ENCODE measurements around the gene F11R.
"Not testable (repeated sequence)": the region's sequence is repeated elsewhere in the genome, so short reads cannot be mapped to it uniquely, and the experiment has no call there.

F11R gene

DNA sequence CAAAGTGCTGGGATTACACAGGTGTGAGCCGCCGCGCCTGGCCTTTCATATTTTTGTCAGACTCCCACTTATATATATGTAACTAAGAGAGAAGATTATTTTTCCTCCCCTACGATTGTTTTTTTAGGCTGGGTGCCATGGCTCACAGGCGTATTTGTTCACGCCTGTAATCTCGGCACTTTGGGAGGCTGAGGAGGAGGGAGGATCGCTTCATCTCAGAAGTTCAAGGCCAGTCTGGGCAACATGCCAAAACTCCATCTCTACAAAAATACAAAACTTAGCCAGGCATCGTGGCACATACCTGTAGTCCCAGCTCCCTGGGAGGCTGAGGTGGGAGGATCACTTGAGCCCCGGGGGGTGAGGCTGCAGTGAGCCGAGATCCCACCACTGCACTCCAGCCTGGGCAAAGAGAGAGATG, 42.4 kb downstream of the F11R start:
- DNase-seq (ENCODE audit: low read depth in 1 of 2, low spot score in 1 of 2), result no peak

DNA sequence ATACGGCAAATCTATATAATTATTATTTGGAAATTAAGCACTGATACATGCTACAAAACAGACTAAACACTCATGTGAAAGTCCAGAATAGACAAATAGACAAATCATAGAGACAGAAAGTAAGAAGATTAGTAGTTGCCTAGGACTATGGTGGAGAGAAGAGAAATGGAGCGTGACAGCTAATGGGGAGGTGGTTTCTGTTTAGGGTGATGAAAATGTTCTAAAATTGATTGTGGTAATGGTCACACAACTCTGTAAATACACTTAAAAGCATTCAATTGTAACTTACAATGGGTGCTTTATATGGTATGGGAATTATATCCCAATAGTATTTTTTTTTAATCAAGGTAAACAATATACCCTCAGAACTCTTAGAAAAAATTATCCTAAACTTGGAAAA, 45.9 kb downstream of the F11R start:
- no peak for DNase-seq (ENCODE audit: low read depth in 1 of 2, low spot score in 1 of 2)

DNA sequence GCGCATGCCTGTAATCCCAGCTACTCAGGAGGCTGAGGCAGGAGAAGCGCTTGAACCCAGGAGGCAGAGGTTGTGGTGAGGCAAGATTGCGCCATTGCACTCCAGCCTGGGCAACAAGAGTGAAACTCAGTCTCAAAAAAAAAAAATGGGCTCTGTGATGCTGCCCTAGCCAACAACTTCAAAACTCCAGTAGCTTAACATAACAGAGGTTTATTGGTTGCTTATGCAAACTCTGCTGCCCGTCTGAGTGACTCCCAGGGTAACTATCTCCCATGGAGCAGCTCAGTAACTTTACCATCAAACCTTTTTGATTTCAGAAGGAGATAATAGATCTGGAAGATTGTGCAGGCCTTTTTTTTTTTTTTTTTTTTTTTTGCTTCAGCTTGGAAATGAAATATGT, 47.5 kb downstream of the F11R start:
- DNase-seq (ENCODE audit: low read depth in 1 of 2, low spot score in 1 of 2), result no peak

DNA sequence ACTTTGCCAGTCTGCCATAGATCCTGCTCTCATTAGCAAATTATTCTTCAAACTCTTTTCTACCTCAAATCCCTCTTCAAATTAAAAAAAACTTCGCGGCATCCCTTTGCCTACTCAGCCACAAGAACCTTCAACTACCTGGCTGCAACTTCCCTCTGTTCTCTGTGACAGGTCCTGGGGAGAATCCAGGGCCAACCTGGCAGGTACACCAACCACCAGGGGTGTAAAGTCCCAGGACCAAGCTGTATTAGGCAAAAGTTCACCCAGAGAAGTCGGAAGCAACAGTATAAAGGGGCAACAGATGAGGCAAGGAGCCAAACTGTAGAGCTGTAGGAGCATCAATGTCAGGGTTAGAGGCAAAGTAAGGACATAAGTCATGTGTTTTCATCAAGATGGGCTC, 48.0 kb downstream of the F11R start:
- DNase-seq (ENCODE audit: low read depth in 1 of 2, low spot score in 1 of 2), result no peak

DNA sequence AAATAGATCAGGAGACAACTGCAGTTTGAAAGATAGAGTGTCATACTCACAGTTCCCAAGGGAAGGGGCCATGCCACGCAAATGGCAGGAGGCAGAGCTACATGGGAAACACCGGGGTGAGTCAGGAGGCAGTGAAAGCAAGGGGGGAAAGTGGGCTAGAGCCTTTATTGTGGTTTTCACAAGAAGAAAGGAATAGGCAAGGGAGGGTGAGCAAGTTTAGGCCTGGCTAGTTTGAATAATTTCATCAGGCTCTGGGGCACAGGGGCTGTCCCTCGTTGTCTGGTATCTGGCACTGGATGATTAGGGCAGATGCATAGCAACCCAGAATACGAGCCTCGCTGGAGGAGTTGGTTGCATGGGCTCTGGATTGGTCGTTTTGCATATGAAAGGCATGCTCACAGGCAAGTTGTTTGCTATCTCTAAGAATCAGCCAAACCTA, 49.3 kb downstream of the F11R start:
- no peak for DNase-seq (ENCODE audit: low read depth in 1 of 2, low spot score in 1 of 2)

DNA sequence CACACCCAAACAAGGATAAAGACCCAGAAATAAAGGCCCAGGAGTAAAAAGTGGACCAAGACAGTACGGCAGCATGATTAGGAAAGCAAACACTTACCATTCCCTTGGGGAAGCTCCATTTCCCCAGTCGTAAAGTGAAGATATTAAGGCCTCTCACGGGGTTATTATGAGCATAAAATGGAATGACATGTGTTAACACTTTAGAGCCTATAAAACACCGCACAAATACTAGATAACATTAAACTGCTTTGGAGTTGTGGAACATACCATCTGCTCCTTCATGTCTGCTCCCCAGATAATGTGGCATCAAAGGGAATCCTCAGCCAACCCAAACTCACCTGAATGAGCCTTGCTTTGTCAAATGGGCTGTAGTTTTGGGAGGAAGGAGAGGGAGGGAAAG, 57.4 kb downstream of the F11R start:
- no peak for DNase-seq (ENCODE audit: low read depth in 1 of 2, low spot score in 1 of 2)

DNA sequence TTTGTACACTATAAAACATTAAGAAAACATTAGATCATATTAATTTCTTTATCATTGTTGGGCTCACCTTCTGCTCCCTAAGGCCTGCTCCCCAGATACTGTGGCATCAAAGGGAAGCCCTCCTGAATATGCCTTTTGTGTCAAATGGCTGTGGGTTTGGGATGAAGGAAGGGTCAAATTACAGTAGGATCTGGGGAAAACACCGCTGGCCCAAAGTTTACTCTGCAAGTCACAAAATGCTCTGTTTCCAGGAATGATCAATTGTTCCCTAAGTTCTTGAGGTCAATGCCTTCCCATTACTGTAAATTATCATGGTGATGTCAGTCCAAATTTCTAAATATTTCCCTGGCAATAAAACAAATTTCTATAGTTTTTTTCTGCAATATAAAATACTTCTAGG, 59.5 kb downstream of the F11R start:
- no peak for DNase-seq (ENCODE audit: low read depth in 1 of 2, low spot score in 1 of 2)

DNA sequence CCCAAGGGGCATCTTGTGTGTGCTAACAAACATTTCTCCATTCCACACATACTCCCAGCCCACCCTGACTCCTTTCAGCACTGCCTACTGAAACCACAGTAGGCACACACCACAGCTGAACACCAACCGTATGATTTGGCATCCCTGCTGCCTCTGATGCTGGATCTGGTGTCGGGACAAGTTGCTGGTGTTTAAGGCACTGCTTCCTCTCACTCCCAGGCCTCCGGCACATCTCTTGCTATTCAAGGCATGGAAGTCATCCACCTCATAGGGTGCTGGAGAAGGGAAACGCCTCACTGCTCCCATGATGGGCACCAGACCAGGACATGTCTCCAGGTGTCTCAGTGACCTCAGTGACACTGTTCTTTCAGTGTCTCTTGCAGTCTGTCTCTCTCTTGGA, 64.0 kb downstream of the F11R start:
- no peak for DNase-seq (ENCODE audit: low read depth in 1 of 2, low spot score in 1 of 2)

DNA sequence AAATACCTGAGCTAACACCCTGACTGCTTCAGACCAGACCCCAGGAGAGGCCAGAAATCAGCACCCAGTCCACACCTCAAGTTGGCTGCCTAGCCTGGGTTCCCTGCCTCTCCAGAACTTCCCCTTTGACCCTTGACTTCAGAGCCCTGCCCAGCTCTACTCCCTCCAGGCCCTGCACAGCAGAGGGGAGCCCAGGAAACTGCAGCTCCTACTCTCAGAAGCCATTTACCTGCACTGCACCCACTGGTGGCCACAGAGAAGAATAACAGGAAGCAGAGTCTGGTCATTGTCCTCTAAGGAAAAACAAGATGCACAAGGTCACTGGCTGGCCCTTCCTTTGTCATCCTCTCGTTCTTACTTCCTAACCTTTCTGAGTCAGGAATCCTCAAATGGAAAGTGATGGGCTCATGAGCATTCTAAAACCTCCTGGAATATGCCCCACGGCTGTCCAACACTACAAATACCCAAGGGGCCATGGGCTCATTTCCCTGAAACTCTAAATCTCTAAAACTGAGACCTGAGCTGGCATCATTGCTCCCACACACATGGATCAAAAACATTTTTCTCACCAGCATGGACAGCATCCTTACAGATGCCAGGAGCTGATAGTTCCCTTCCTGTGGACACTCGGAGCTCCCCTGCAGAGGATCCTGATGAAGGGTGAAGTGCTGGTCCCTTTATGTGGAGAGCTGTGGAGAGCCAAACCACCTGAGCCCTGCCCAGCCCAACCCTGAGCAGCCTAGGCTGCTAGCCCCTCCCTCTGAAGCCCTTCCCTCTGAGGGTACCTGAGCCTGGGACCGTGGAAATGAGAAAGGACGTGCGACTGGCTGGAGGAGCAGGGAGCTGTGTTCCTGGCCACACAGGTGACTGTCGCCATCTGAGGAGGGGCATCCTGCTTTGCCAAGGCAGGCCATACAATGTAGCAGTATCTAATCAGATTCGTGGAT, 66.5 kb downstream of the F11R start, which contains the start of gene ITLN2:
ITLN2 (minus strand) TSS at position 652 of the 947 bp plus-strand sequence; CDS start at position 584, 68 bp downstream.
- peak in 1 of 2 donors; percentile 11 for DNase-seq (ENCODE audit: low read depth in 1 of 2, low spot score in 1 of 2)

DNA sequence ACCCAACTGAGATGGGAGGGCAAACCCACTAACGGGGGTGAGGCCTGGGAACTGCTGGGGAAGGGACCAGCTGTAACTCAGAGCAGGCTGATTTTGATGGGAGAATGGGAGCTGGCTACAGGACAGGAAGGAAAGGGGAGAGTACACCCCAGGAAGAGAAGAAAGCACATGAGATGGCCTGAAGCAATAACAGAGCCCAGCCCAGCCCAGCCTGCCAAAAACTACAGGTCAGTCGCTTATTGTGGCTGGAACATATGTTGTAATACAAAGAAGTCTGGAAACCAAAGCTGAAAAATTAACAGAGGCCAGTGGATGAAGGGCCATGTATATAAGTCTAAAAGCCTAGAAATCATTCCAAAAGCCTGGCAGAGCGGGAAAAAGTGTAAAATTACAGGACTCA, 67.9 kb downstream of the F11R start:
- no peak for DNase-seq (ENCODE audit: low read depth in 1 of 2, low spot score in 1 of 2)

DNA sequence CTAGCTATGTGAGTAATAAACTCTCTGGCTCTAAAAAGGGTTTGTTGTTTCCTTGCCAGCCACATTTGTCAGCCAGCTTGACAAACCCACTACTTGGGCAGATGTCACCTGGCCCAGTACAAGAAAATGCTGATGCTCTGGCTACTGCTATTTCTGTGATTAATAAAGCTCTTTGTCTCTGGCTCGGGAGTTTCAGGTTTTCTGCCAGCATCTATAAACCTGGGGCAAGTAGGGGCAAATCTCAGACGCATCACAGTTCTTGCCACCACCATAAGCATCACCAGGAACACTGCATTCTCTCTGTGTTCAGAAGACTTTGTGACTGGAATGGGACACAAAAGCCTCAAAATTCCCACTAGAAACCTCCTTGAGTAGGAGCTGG, 68.8 kb downstream of the F11R start:
- no peak for DNase-seq (ENCODE audit: low read depth in 1 of 2, low spot score in 1 of 2)

DNA sequence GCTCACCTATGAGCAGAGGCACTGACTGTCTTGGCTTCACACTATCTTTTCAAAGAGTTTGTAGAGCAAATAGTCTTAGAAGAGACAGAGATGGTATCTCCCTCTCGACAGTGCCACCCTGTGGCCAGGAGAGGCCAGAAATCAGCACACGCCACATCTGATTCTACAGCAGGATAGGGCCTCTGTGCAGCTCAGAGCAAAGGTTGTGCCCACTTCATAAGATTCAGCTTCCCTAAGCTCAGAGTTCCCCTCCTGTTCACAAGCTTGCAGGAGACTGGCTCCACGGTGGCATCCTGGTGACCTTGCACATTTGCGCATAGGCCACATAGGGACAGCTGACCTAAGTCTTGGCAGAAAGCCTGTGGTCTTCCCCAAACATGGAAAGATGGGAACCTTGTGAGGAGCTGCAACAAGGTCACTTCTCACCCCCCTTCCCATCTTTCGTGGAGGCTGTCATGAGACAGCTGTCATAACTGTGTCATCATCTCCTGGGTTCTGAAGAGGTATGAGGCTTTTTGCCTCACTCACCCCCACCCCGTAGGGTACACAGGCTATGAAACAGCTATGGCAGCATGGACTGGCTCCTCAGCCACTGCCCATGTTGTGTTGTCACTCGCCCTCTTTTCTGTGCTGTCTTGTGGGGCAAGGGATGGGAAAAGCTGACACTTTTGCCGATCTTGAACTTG, 69.4 kb downstream of the F11R start:
- peak; percentile 37 to 40 for DNase-seq (ENCODE audit: low read depth in 1 of 2, low spot score in 1 of 2)

DNA sequence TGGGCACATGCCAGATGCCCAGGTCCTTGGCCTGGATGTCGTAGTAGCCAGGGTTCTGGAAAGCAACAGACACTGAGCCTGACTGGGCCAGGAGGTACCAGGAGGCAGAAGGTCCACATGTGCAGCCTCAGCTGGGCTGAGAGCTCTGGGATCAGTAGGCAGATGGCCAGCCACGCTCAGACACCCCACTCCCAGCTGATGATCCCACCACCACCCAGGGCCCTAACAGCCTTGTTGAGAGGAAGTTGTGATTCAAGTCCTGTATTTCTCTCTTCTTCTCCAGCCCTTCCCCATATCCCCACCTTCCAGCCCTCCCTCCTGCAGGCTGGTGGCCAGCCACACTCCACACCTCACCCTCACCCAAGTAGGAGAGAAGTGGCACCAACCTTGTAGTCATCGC, 70.3 kb downstream of the F11R start:
- DNase-seq (ENCODE audit: low read depth in 1 of 2, low spot score in 1 of 2), result no peak

DNA sequence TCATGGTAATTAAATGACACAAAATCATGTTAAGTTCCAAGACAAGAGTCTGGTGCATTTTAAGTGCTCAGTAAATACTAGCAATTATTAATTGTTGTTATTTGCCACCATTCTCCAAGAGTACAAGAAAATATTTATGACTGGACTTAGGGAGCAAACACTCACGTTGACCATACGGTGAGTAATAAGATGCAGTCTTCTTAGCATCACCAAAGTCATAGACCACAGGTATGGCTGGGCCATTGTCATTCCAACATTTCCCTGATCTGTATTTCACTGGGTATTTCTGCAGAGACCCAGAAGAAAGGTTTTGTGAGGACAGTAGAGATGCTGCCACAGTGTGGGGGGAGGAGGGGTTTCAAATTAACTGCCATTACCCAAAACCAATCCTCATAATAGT, 71.1 kb downstream of the F11R start:
- DNase-seq (ENCODE audit: low read depth in 1 of 2, low spot score in 1 of 2), result no peak

DNA sequence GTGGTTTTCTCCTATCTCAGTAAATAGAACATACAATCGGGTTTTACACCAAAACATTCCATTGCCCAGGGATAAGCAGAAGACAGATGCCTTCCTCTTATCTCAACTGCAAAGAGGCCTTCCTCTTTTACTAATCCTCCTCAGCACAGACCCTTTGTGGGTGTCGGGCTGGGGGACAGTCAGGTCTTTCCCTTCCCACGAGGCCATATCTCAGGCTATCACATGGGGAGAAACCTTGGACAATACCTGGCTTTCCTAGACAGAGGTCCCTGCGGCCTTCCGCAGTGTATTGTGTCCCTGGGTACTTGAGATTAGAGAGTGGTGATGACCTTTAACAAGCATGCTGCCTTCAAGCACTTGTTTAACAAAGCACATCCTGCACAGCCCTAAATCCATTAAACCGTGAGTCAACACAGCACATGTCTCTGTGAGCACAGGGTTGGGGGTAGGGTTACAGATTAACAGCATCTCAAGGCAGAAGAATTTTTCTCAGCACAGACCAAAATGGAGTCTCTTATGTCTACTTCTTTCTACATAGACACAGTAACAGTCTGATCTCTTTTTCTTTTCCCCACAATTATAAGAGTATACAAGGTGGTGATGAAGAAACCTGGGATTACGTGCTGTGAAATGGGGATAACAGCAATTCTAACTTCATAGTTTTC, 71.6 kb downstream of the F11R start:
- DNase-seq (ENCODE audit: low read depth in 1 of 2, low spot score in 1 of 2), result not testable (repeated sequence)

DNA sequence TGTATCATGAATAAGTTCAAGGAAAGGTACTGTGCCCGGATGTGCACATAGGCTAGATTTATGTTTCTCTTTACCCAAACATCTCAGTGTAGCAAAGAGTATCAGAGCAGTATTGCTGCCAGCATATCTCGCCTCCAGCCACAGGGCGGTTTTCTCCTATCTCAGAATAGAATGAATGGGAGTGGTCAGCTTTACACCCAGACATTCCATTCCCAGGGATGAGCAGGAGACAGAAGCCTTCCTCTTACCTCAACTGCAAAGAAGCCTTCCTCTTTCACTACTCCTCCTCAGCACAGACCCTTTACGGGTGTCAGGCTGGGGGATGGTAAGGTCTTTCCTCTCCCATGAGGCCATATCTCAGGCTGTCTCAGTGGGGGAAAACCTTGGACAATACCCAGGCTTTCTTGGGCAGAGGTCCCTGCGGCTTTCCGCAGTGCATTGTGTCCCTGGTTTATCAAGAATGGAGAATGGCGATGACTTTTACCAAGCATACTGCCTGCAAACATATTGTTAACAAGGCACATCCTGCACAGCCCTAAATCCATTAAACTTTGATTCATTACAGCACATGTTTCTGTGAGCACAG, 73.7 kb downstream of the F11R start:
- not testable (repeated sequence) for DNase-seq (ENCODE audit: low read depth in 1 of 2, low spot score in 1 of 2)

DNA sequence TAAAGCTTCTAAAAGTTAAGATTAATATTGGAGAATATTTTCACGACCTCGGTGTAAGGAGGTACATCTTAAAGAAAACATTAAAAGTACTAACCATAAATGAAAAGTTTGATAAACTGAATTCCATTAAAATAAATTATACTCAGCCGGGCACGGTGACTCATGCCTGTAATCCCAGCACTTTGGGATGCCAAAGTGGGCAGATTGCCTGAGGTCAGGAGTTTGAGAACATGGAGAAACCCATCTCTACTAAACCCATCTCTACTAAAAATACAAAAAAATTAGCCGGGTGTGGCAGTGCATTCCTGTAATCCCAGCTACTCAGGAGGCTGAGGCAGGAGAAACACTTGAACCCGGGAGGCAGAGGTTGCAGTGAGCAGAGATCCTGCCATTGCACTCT, 75.1 kb downstream of the F11R start:
- not testable (repeated sequence) for DNase-seq (ENCODE audit: low read depth in 1 of 2, low spot score in 1 of 2)

Measured in activated T-helper 1 cell treated with anti-CD3 and anti-CD28 coated beads, Interleukin-2, amount 50 U/mL, for 16 hours (primary cell).